NCI-H1417 (cell line): Measurements from ENCODE around the gene HRH3.
A peak's percentile ranks its signal among the peaks of the same experiment; 100 is the strongest.

Source experiments
- DNase-seq, 3 experiments: peaks; one replicate each; lab custom pipeline; 2025; lab: John Stamatoyannopoulos, UW

HRH3 gene

DNA sequence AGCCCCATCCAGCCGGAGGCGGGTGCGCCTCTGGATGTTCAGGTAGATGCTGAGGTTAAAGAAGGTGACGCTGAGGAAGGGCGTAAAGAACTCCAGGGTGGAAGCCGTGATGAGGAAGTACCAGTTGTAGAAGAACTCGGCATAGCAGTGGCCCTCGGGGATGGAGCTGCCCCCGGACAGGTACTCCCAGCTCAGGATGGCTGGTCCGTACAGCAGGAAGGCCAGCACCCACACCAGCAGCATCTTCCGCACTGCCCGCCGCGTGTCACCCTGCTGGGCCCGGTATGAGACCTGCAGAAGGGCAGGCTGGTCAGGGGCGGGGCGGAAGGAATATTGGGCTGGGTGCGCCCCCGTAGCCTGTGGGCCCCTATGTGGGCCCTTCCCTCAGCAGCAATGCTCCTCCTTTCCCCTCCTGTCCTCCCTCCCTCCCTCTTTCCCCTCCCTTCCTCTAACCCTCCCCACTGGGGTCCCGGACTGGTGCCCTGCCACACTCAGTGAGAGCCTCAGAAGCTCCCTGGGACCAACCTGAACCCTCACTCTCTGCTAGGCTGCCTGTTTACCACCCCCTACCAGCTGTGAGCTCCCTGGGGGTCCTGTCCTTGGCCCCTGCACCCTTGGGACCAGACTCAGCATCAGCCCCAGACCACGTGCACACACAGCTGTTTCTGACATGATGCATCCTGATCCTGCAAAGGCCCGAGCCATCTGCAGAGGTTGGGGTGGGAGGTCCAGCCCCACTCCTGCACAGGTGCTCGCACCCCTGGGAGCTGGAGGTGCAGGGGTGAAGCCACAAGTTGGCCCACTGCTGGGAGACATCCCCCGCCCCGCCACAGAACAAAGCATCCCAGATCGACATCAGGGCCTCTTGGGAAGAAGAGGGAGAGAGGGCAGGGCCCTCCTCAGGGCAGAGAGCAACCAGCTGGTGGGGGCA is 3.2 kb downstream of the HRH3 start:
- DNase-seq, result no peak

DNA sequence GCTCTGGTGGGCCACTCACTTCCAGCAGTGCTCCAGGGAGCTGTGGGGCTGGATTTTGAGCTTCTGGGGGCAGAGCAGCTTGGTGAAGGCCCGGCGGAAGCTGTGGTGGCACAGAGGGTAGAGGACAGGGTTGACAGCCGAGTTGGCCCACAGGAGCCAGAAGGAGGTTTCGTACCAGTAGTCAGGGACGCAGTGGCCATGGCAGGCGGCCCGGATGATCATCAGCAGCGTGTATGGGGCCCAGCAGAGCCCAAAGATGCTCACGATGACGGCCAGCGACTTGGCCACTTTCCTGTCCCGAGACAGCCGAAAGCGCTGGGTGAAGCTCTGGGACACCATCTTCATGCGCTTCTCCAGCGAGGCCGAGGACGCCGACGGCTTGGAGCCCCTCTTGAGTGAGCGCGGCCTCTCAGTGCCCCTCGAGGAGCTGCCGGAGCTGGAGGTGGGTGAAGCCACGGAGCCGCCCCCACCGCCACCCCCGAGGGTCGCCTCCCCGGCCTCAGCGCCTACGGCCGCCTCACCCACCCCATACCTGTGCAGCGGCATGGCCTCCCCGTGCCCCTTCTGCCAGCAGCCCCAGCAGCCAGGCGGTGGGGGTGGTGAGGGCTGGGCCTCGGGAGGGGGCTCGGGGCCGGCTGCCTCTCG is 4.0 kb downstream of the HRH3 start:
- no peak for DNase-seq

DNA sequence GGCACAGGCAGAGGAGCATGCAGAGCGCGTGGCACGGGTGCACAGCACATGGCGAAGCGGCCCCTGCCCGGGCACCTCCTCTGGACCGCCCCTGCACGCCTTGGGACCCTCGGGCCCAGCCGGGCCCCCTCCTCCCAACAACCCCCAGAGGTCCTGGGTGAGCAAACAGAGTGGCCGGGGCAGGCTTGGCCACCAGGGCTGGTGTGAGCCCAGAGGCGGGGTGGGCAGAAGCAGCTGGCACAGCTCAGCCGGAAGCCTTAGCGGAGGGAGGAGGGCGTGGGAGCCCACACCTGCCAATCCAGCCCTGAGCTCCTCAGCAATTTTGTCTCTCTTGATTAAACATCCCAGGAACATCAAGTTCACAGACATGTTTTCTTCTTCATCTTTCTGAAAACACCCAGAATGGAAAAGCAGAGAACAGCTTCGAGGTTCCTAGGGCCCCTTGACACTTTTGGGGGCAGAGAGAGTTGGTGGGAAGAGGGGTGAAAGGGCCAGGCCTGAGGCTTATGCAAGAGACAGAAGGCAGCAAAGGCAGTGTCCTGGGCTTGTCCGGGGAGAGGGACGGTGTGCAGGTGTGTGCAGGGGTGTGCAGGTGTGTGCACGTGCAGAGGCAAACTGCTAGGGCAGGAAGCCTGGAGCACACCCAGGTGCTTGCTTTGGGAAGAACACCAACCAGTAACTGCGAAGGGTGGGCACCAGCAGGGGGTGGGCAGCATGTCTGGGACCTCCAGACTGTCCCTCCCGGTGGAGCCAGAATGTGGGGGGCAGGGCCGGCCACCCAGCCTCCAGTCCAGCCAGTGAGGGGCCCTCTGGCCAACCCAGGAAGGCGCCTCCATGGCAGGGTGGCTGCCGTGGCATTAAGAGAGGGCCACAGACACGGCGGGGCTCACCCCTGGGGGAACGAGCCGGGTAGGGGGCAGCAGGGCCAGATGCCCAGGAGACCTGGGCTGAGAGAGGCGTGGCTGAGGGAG is 4.8 kb downstream of the HRH3 start:
- peak in 2 of 3 experiments; percentile 36 to 59 for DNase-seq

DNA sequence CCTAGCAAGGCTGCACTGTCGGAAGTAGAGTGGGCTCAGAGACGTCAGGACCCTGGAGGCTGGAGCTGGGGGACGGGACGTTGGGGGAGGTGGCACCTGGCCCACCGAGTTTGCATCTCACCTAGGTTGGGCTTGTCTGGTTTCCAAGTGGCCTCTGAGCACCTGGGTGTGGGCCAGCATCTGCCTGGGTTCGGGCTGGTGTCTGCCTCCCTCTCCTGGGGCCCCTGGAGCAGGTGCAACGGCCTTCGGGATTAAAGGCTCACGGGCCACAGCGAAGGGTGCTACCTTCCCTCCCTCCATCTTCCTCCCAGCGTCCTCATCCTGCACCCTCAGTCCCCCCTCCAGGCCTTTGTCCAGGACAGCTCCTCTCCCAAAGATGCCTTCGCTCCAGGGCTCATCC is 6.0 kb downstream of the HRH3 start:
- peak in 1 of 3 experiments; percentile 29 for DNase-seq

DNA sequence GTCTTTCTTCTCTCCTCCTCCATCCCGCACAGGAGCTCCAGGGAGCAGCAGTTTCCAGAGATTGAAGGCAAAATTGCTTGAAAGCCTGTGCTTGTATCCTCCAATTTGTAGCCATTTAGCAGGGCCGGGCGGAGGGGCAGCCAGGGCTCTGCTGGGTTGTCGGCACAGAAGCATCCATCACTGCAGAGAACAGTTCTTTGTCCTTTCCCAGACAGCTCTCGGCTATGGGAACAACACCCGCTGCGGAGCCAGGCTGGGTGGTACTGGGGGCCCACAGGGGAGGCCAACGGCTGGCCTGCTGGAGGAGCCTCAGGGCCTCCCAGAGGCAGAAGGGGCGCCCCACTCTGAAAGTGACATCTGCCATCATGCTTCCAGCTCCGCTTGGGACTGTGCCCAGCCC is 7.8 kb downstream of the HRH3 start:
- DNase-seq, result no peak

DNA sequence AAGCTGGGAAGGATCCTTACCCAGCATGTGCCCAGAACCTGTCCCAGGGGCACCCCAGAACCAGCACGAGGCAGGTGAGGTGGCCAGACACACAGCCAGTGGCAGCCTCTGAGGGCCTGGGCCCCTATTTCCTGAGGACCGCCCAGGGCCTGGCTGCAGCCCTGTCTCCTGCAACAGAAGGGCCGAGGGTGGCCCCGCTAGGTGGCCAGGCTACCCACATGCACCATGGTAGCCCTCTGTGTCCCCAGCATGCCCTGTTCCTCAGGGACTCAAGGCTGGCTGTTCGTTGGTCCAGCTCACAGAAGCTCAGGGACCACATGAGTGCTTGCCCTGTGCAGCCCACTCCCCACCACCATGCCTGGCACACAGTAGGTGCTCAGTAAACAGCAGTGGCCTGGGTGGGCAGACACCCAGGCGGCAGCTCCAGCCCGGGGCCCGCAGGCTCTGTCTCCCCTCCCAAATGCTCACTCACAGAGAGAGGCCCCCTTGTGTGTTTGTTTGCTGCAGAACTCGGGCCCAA is 8.2 kb downstream of the HRH3 start:
- no peak for DNase-seq

DNA sequence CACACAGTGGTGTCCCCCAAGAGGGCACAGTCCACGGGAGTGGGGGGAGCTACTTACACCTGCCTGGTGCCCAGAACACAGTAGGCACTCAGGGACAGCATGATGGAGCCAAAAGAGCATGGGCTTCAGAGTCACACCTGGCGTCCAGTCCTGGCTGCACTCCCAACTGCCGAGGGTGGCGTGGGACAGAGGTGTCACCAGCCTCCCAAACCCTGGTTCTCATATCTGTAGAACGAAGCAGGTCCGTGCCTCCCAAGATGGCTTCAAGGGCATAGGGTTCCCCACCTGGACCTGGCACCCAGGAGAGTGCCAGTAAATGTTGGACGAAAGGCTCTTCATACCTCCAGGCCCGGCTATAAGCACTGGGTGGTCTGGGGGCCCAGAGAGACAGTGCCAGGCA is 8.9 kb downstream of the HRH3 start:
- no peak for DNase-seq

DNA sequence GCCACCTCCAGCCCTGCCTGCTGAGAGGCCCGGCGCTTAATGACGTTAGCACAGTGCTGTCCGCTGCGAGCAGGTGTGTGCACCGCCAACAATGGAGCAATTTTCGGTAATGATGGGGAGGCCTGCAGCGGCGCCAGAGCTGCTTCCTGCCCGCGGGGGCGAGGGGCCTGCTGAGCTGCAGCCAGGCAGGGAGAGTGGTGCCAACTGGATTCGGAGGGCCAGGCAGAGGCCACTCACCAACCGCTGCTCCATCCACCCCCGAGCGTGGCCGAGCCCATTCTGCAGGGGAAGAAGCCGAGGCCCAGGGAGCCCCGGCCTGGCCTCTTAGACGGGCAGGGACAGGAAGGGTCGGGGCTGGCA is 9.6 kb downstream of the HRH3 start:
- peak in 2 of 3 experiments; percentile 94 to 98 for DNase-seq

DNA sequence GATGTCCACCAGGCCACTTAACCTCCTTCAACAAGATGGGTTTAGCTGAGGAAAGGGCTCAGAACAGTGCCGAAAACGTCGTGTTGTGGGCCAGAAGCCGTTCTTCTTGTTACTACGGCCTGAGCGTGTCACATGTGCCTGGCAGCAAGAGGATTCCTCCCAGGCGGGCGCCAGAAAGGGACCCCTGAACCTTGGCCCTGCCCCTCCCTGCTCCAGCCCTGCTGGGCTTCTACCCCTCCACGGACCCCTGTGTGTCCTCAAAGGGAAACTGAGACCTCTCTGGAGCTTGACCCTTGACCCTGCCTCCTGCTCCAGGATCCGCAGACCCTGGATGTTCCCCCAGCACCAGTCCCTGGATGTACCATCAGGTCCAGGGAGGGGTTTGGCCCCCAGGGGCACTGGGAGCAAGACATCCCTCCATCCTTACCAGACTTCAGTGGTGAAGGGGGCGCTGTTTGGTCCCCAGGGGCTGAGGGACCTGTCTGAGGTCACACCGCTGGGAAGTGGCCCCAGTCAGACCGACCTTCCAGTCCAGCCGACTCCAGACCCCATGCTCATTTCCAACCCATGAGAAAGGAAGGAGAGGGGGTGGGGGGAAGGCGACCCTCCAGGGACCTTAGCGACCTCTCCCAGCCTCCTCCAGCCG is 10.1 kb downstream of the HRH3 start:
- peak in 1 of 3 experiments; percentile 54 for DNase-seq

DNA sequence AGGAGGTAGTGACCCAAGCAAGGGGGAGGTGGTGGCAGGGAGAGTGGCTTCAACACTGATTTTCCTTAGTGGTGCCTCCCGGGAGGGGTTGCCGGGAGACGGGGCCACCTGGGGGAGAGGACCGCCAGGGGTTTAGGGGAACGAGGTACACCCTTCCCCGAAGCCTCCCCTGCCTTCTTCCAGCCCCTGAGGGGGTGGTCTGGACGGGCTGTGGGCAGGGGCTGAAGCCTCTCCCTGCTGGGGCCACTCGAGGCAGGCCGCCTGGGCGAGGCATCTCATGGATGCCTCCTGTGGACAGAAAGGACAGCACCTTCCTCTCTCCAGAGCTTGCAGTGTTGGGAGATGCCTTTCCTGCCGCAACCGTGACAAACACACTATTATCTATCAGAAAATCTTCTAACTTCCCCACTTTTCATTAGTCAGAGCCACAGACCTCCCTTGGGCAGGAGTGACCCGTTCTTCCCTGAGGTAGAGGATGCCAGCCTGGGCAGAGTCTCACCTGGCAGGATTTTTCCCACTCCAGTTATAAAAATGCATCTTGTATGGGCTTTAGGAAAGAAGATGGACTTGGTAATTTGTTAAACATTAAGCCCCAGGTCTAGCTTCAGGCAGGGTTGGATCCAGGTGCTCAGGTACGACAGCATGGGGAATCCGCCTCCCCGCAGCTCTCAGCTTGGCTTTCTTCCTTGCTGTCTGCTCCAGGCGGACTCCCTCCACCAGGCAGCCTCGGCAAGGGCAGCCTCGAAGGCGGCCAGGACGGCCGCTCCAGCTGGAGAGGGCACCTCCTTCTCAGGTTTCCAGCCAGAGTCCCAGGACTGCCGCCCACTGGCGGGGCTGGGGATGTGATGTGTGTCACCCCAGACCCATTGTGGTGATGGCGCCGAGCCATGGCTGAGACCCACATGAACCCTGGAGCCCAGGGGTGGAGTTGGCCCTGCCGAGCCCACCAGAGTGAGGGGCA is 11.0 kb downstream of the HRH3 start:
- no peak for DNase-seq

DNA sequence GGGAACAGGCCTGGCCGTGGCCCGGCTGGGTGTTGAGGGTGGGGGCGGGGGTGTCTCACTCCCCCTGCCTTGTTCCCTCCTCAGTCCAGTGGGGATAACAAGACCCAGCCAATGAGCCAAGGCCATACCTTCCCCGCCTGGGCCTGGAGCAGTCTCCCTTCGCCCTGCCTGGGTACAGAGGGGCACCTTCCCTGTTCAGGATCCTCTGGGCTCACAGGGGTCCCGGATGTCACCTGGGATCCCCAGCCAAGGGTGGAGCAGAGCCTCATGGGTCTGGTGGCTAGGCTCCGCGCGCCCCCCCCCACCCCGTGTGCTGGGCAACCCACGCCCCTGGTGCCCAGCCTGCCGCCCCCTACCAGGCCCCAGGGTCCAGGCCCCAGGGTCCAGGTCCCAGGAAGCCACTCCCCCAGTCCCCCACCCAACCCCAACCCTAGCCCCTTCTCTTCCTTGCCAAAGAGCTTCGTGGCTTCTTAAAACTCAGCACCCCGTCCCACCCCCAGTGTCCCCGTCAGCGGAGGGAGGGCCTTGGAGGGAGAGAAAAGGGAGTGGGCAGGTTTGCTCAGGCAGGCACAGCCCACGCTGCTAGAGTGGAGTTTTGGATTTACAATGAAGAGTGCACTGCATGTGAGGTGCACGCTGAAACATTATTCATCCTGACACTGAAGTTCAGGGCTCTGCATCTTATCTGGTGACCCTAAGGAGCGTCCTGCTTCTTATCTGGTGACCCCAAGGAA is 11.8 kb downstream of the HRH3 start:
- no peak for DNase-seq

DNA sequence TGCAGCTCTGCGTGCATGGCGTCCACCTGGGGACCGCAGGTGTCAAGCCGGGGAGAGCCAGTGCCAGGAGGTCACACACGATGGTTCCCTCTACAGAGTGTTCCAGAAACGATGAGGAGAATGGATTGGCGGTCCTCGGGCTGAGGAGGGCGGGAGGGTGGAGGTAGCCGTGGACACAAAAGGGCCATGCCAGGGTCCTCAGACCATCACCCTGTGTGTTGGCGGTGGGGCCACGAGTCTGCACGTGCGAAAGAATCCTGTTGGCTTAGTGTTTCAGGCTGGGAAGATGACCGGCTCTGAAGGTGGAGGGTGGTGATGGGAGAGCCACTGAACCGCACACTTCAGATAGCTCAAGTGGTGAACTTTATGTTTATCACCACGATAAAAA is 13.7 kb downstream of the HRH3 start:
- DNase-seq, result no peak

DNA sequence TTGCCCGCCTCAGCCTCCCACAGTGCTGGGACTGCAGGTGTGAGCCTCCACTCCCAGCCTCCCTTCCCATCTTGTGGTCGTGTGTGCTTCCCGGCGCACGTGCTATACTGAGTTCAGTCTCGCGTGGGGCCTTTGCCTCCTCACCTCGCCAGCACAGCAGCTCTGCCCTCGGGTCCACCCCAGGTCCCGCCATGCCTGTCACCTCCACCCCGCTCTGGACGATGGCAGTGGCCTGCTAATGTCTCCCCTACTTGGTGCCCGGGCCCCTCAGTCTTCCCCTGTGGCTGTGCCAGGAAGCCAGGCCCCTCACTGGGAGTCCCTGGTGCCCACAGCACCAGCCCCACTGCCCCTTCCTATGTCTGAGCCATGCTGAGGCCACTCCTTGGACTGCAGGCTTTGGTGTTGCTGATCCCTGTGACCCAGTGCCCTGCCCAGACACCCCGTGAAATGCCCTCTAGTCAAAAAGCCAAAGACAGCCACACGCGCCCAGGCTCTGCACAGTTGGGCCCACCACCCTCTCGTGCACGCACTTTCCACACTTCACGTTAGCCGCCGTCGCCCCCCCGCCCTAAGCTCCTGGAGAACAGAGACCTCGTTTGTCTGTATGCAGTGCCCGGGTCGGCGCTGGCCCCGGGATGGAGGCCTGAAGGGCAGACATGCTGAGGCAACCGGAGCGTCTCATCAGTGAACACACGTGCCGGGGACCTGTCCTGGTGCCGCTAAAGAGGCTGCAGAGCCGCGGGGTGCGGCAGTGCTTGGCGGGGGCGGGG is 14.3 kb downstream of the HRH3 start:
- no peak for DNase-seq

DNA sequence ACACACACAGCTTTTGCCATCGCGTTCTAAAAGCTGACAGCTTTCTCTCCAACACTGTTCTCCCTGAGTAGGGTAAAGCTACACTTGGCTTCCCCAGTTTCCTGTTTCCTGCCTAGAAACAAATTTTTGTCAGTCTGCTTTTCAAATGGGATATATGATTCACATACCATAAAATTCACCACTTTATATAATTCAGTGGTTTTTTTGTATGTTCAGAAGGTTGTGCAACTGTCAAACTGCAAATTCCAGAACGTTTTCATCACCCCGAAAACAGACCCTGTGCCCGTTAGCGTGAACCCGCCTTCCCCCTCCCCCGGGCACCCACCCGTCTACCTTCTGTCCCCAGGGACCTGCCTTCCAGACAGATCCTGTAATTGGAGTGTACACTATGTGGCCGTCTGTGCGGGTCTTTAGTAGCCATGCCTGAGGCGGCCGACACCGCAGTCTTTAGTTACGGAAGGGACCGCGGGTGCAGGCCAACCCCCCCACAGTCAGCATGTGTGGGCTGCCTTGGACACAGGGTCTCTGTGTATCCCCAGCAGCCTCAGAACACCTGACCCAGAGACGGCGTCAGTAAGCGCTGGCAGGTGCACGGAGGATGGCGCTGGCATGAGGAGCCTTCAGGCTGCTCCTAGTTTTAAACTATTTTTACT is 16.6 kb downstream of the HRH3 start:
- DNase-seq, result peak; percentile 32 to 54 (median 53)

DNA sequence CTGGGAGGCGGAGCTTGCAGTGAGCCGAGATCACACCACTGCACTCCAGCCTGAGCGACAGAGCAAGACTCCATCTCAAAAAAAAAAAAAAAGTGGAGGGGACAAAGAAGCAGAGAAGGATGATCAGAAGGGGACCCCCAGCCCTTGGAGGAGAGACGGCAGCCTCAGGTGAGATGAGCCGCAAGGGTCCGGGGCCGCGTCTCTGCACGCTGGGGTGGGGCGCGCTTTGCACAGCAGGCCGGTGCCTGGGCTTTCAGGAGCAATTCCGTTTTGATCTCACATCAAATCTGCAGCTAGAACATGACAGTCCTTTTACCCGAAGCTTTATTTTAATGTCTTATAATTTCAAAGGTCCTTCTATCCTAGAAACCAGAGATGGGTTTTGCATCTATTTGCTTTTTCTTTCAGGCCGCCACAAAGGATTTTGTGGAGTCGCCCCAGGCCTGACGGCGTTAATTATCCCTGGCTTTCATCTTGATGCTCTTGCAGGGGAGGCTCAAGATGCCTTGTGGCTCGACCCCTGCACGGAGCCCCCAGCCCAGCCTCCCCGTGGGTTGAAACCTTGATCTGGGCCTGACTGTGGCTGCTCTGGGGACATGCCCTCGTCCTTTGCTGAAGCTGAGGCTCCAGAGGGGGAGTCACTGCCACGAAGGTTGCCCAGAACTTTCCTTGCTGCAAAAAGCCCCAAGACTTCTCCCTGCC is 17.3 kb downstream of the HRH3 start:
- peak in 2 of 3 experiments; percentile 38 to 41 for DNase-seq

DNA sequence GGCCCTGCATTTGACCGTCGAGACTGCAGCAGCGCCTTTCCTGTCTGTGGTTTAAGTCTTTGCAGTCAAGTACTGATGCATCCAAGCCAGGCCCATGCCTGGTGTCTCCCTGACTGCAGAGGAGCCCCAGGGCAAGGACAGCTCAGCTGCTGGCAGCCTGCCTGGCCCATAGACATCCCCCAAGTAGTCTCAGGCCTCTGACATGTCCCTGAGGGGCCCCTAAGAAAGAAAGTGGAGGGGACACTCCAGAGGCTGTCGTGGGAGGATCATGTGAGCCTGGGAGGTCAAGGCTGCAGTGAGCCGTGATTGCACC is 18.0 kb downstream of the HRH3 start:
- peak in 1 of 3 experiments; percentile 53 for DNase-seq

DNA sequence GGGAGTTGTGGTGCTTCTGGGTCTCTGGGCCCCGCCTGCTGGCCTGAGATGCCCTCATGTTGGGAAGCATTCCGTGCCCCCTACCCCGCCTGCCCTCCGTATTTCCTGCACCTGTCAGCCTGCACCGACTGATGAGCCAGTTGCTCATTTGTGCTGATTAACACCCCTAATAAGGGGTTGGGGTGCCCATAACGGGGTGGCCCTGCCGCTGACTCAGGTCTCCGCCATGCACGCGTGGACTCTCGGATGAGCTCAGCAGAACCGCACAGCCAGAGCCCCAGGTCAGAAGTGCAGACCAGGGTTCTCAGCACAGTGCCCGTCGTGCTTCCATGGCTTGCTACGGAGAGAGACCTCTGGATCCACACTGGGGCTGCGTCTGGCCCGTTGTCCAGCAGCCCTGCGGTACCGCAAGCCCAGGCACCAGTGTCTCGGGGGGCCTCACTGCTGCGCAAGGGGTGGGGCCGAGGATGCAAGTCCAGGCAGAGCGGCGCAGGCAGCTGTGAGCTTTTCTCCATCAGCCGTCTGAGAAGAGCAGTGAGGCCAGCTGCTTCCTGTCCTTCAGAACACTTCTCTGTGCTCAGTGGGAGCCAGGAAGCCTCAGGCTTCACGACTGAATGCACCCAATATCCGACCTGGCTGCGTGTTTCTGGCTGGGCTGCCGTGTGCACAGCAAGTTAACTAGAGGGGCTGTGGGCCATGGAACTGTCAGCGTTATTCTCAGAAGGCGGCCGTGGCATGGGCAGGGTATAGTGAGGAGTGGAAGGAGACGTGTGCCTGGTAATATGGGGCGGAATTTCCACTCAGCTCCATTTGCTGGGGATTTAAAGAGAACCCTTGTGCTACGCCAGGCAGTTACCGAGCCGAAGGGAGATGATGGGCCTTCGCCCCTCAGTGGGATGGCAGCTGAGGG is 18.6 kb downstream of the HRH3 start:
- DNase-seq, result peak; percentile 74 to 90 (median 90)
